8988T (cell line): Measurements from ENCODE around the gene EBF3.

Experiments used
- DNase-seq: peaks from one replicate; pipeline ENCODE4 v3.0.0; 2011

Gene EBF3

GRCh38 chr10:129945064-129945463 is 19.0 kb downstream of the EBF3 start:
- DNase-seq: no peak

- no peak for DNase-seq
Observed at GRCh38 chr10:129944456-129944855, 19.6 kb downstream of the EBF3 start.

- DNase-seq: no peak
Observed at GRCh38 chr10:129942936-129943715, 20.9 kb downstream of the EBF3 start.

- DNase-seq: no peak
Observed at GRCh38 chr10:129942391-129942790, 21.7 kb downstream of the EBF3 start.

GRCh38 chr10:129942019-129942277 is 22.1 kb downstream of the EBF3 start:
- DNase-seq: no peak

GRCh38 chr10:129941199-129942018 is 22.7 kb downstream of the EBF3 start:
- no peak for DNase-seq

GRCh38 chr10:129940617-129941198 is 23.4 kb downstream of the EBF3 start:
- DNase-seq: no peak

GRCh38 chr10:129939416-129940275 is 24.4 kb downstream of the EBF3 start:
- no peak for DNase-seq

- no peak for DNase-seq
Observed at GRCh38 chr10:129938460-129938859, 25.6 kb downstream of the EBF3 start.

GRCh38 chr10:129937351-129937751 is 26.7 kb downstream of the EBF3 start:
- DNase-seq: no peak

- DNase-seq: no peak
Observed at GRCh38 chr10:129936923-129937300, 27.2 kb downstream of the EBF3 start.

- DNase-seq: no peak
Observed at GRCh38 chr10:129936266-129936922, 27.7 kb downstream of the EBF3 start.

- no peak for DNase-seq
Observed at GRCh38 chr10:129935867-129936152, 28.3 kb downstream of the EBF3 start.

- DNase-seq: no peak
Observed at GRCh38 chr10:129935102-129935866, 28.8 kb downstream of the EBF3 start.

- no peak for DNase-seq
Observed at GRCh38 chr10:129934196-129934925, 29.7 kb downstream of the EBF3 start.

- no peak for DNase-seq
Observed at GRCh38 chr10:129933456-129934092, 30.5 kb downstream of the EBF3 start.

GRCh38 chr10:129932751-129933433 is 31.2 kb downstream of the EBF3 start:
- no peak for DNase-seq

GRCh38 chr10:129932182-129932581 is 31.9 kb downstream of the EBF3 start:
- DNase-seq: no peak

GRCh38 chr10:129929343-129930292 is 34.5 kb downstream of the EBF3 start:
- DNase-seq: no peak
